ENCODE measurements around the gene VWA8.

The VWA8 gene

GRCh38 chr13:41988244-41988643, 27.3 kb upstream of the VWA8 start:
- TF ChIP-seq CREB5 (CRISPR knock-in tag; IDR thresholded peaks at IDR 0.05; ENCODE audit: low read depth) (no peak), TCF4 (CRISPR knock-in tag; IDR thresholded peaks at IDR 0.05; ENCODE audit: borderline replicate concordance) (no peak), ZC3H10 (CRISPR knock-in tag; IDR thresholded peaks at IDR 0.05) (no peak), BACH2 (CRISPR knock-in tag; IDR thresholded peaks at IDR 0.05; ENCODE audit: borderline replicate concordance) (no peak), ARNTL (CRISPR knock-in tag; IDR thresholded peaks at IDR 0.05; ENCODE audit: borderline replicate concordance, low read depth) (no peak), ZFP3 (CRISPR knock-in tag; IDR thresholded peaks at IDR 0.05) (no peak), ZNF565 (CRISPR knock-in tag; conservative IDR thresholded peaks at IDR 0.05; ENCODE audit: low read depth) (no peak), ZFP30 (CRISPR knock-in tag; IDR thresholded peaks at IDR 0.05) (no peak), CSRNP3 (CRISPR knock-in tag; IDR thresholded peaks at IDR 0.05) (no peak), ZNF8 (CRISPR knock-in tag; IDR thresholded peaks at IDR 0.05) (no peak), TSHZ2 (CRISPR knock-in tag; IDR thresholded peaks at IDR 0.05) (no peak)
- ATAC-seq, result no peak

GRCh38 chr13:41985788-41986508, 25.0 kb upstream of the VWA8 start:
- peak; percentile 94 for ATAC-seq
- no peak for TF ChIP-seq ZFP3 (CRISPR knock-in tag; IDR thresholded peaks at IDR 0.05)
- TF ChIP-seq ISL1 (CRISPR knock-in tag; IDR thresholded peaks at IDR 0.05), result peak; percentile 94
- no peak for TF ChIP-seq ZFP30 (CRISPR knock-in tag; IDR thresholded peaks at IDR 0.05)
- no peak for TF ChIP-seq CSRNP3 (CRISPR knock-in tag; IDR thresholded peaks at IDR 0.05)
- TF ChIP-seq BACH2 (CRISPR knock-in tag; IDR thresholded peaks at IDR 0.05; ENCODE audit: borderline replicate concordance), result no peak
- TF ChIP-seq RARB (CRISPR knock-in tag; IDR thresholded peaks at IDR 0.05), result no peak
- TF ChIP-seq ARNTL (CRISPR knock-in tag; IDR thresholded peaks at IDR 0.05; ENCODE audit: borderline replicate concordance, low read depth), result no peak
- TF ChIP-seq ZC3H10 (CRISPR knock-in tag; IDR thresholded peaks at IDR 0.05), result no peak
- peak; percentile 72; the same call in 1 of the 2 replicates for TF ChIP-seq TOX (CRISPR knock-in tag; IDR thresholded peaks at IDR 0.05; ENCODE audit: borderline replicate concordance)
- TF ChIP-seq ZNF8 (CRISPR knock-in tag; IDR thresholded peaks at IDR 0.05), result peak; percentile 4; the same call in 1 of the 2 replicates
- peak; percentile 66; the same call in 1 of the 2 replicates for TF ChIP-seq TCF4 (CRISPR knock-in tag; IDR thresholded peaks at IDR 0.05; ENCODE audit: borderline replicate concordance)
- TF ChIP-seq TSHZ2 (CRISPR knock-in tag; IDR thresholded peaks at IDR 0.05), result no peak
- TF ChIP-seq PATZ1 (CRISPR knock-in tag; IDR thresholded peaks at IDR 0.05; ENCODE audit: borderline replicate concordance), result no peak
- TF ChIP-seq CSDC2 (CRISPR knock-in tag; IDR thresholded peaks at IDR 0.05), result no peak
- TF ChIP-seq GLIS3 (CRISPR knock-in tag; IDR thresholded peaks at IDR 0.05), result no peak
- no peak for TF ChIP-seq ZNF565 (CRISPR knock-in tag; conservative IDR thresholded peaks at IDR 0.05; ENCODE audit: low read depth)
- no peak for TF ChIP-seq SNAI2 (CRISPR knock-in tag; IDR thresholded peaks at IDR 0.05)
- TF ChIP-seq ZNF70 (CRISPR knock-in tag; IDR thresholded peaks at IDR 0.05), result no peak
- TF ChIP-seq CREB5 (CRISPR knock-in tag; IDR thresholded peaks at IDR 0.05; ENCODE audit: low read depth), result peak; percentile 36; the same call in 1 of the 2 replicates
- TF ChIP-seq OSR1 (CRISPR knock-in tag; IDR thresholded peaks at IDR 0.05), result no peak
- no peak for TF ChIP-seq ESRRG (CRISPR knock-in tag; IDR thresholded peaks at IDR 0.05)
- TF ChIP-seq PPARA (CRISPR knock-in tag; IDR thresholded peaks at IDR 0.05; ENCODE audit: borderline replicate concordance), result no peak
